Measurements from ENCODE around the gene ATP1A4.

DNA sequence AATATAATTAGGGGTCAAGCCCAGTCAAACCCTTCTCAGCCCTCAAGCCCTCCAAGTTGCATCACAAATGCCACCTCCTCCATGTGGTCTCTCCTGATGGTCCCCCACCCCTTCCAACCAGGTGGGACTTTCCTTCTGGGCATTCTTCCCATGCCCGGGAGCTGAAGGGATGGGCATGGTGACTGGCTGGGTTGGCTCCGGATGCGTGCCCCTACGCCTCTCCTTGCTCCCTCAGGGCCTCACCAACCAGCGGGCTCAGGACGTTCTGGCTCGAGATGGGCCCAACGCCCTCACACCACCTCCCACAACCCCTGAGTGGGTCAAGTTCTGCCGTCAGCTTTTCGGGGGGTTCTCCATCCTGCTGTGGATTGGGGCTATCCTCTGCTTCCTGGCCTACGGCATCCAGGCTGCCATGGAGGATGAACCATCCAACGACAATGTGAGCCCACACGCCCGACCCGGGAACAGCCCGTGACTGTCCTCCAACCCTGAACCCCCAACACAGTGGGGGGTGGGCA, 28.4 kb upstream of the ATP1A4 start:
- TF ChIP-seq, protein P1, sequence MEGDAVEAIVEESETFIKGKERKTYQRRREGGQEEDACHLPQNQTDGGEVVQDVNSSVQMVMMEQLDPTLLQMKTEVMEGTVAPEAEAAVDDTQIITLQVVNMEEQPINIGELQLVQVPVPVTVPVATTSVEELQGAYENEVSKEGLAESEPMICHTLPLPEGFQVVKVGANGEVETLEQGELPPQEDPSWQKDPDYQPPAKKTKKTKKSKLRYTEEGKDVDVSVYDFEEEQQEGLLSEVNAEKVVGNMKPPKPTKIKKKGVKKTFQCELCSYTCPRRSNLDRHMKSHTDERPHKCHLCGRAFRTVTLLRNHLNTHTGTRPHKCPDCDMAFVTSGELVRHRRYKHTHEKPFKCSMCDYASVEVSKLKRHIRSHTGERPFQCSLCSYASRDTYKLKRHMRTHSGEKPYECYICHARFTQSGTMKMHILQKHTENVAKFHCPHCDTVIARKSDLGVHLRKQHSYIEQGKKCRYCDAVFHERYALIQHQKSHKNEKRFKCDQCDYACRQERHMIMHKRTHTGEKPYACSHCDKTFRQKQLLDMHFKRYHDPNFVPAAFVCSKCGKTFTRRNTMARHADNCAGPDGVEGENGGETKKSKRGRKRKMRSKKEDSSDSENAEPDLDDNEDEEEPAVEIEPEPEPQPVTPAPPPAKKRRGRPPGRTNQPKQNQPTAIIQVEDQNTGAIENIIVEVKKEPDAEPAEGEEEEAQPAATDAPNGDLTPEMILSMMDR (conservative IDR thresholded peaks at IDR 0.05; ENCODE audit: low read length), result no peak
- no peak for TF ChIP-seq EZH2phosphoT487 (IDR thresholded peaks at IDR 0.05; ENCODE audit: borderline replicate concordance, low read depth, low read length)

All from OCI-LY7 (cell line).